Measurements from ENCODE around the gene PDLIM3. TPM values are rescaled to one million over a fixed set of nuclear protein-coding genes. Genes with fewer than 3 reads are reported as not detected.

PDLIM3 gene
- total and polyA plus RNA-seq, 9 of the 15 experiments (the other 6 are each of a cell fraction or from before 2014, with no cell fraction given) = 0.06 TPM; not detected in 8

DNA sequence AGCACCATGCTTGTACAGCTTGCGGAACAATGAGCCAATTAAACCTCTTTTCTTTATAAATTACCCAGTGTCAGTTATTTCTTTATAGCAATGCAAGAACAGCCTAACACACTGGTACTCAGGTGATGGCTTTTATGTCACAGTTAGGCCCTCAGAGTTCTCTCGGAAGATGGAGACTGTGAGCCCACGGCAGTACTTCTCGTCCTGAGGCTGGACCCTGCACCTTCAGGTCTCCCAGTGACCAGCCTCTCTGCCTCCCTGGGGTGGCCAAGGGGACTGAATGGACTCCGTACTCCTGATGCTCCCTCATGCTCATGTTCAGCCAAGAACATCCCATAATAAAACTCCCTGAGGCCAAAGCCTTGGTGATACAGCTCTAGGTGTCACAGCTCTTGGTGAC is 25.0 kb upstream of the PDLIM3 start:
- H2AFZ ChIP-seq (ENCODE audit: low read depth, low read length) = peak overlapping the region; percentile 70; the same call in 1 of the 2 replicates
- no peak for ATAC-seq
- TF ChIP-seq BRF1 (IDR thresholded peaks at IDR 0.05; ENCODE audit: borderline replicate concordance, extremely low read depth, insufficient read length) (no peak), POLR3G (IDR thresholded peaks at IDR 0.05; ENCODE audit: extremely low read depth, insufficient read length, insufficient replicate concordance) (no peak), MAFF (IDR thresholded peaks at IDR 0.05; ENCODE audit: low read length) (no peak), ZFPM2 (CRISPR knock-in tag; IDR thresholded peaks at IDR 0.05) (no peak), SAP30 (IDR thresholded peaks at IDR 0.05; ENCODE audit: borderline replicate concordance, insufficient read depth, low read depth, low read length, poor library complexity, severe bottlenecking) (no peak), EZH2 (IDR thresholded peaks at IDR 0.05; ENCODE audit: borderline replicate concordance, low read depth, low read length) (no peak), FUS (optimal IDR thresholded peaks at IDR 0.05; ENCODE audit: low read depth, low read length) (no peak), LEF1 (IDR thresholded peaks at IDR 0.05) (no peak), ZNF184 (CRISPR knock-in tag; IDR thresholded peaks at IDR 0.05) (no peak), CREB1 (IDR thresholded peaks at IDR 0.05) (no peak), CREB1 (CRISPR knock-in tag; IDR thresholded peaks at IDR 0.05) (no peak)
- TF ChIP-seq, protein P1, sequence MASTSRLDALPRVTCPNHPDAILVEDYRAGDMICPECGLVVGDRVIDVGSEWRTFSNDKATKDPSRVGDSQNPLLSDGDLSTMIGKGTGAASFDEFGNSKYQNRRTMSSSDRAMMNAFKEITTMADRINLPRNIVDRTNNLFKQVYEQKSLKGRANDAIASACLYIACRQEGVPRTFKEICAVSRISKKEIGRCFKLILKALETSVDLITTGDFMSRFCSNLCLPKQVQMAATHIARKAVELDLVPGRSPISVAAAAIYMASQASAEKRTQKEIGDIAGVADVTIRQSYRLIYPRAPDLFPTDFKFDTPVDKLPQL (IDR thresholded peaks at IDR 0.05; ENCODE audit: extremely low read depth, insufficient read length) = no peak
- TF ChIP-seq, protein P2, sequence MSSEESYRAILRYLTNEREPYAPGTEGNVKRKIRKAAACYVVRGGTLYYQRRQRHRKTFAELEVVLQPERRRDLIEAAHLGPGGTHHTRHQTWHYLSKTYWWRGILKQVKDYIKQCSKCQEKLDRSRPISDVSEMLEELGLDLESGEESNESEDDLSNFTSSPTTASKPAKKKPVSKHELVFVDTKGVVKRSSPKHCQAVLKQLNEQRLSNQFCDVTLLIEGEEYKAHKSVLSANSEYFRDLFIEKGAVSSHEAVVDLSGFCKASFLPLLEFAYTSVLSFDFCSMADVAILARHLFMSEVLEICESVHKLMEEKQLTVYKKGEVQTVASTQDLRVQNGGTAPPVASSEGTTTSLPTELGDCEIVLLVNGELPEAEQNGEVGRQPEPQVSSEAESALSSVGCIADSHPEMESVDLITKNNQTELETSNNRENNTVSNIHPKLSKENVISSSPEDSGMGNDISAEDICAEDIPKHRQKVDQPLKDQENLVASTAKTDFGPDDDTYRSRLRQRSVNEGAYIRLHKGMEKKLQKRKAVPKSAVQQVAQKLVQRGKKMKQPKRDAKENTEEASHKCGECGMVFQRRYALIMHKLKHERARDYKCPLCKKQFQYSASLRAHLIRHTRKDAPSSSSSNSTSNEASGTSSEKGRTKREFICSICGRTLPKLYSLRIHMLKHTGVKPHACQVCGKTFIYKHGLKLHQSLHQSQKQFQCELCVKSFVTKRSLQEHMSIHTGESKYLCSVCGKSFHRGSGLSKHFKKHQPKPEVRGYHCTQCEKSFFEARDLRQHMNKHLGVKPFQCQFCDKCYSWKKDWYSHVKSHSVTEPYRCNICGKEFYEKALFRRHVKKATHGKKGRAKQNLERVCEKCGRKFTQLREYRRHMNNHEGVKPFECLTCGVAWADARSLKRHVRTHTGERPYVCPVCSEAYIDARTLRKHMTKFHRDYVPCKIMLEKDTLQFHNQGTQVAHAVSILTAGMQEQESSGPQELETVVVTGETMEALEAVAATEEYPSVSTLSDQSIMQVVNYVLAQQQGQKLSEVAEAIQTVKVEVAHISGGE (CRISPR knock-in tag; IDR thresholded peaks at IDR 0.05) = no peak
- TF ChIP-seq, protein P3, sequence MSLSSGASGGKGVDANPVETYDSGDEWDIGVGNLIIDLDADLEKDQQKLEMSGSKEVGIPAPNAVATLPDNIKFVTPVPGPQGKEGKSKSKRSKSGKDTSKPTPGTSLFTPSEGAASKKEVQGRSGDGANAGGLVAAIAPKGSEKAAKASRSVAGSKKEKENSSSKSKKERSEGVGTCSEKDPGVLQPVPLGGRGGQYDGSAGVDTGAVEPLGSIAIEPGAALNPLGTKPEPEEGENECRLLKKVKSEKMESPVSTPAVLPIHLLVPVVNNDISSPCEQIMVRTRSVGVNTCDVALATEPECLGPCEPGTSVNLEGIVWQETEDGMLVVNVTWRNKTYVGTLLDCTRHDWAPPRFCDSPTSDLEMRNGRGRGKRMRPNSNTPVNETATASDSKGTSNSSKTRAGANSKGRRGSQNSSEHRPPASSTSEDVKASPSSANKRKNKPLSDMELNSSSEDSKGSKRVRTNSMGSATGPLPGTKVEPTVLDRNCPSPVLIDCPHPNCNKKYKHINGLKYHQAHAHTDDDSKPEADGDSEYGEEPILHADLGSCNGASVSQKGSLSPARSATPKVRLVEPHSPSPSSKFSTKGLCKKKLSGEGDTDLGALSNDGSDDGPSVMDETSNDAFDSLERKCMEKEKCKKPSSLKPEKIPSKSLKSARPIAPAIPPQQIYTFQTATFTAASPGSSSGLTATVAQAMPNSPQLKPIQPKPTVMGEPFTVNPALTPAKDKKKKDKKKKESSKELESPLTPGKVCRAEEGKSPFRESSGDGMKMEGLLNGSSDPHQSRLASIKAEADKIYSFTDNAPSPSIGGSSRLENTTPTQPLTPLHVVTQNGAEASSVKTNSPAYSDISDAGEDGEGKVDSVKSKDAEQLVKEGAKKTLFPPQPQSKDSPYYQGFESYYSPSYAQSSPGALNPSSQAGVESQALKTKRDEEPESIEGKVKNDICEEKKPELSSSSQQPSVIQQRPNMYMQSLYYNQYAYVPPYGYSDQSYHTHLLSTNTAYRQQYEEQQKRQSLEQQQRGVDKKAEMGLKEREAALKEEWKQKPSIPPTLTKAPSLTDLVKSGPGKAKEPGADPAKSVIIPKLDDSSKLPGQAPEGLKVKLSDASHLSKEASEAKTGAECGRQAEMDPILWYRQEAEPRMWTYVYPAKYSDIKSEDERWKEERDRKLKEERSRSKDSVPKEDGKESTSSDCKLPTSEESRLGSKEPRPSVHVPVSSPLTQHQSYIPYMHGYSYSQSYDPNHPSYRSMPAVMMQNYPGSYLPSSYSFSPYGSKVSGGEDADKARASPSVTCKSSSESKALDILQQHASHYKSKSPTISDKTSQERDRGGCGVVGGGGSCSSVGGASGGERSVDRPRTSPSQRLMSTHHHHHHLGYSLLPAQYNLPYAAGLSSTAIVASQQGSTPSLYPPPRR (CRISPR knock-in tag; IDR thresholded peaks at IDR 0.05; ENCODE audit: borderline replicate concordance) = no peak

More for the DNA sequence above, 25.0 kb upstream of the PDLIM3 start:
- ChIA-PET POLR2A (no interaction called here), CTCF (ENCODE audit: low intra/inter-chr PET ratio) (no interaction called here)
- no TSS peak for BruUV-seq (replicated peaks)
- no peaks in the 10 kb centered on the region for H3K36me3 ChIP-seq (ENCODE audit: control insufficient read depth, insufficient read depth, low read length)
- peak overlapping the region; percentile 49; the same call in 1 of the 2 replicates for H3K4me2 ChIP-seq (ENCODE audit: insufficient read depth, low read length)
- H3K9me3 ChIP-seq (replicated peaks; ENCODE audit: control insufficient read depth, insufficient read depth, low read depth, low read length) = no peaks in the 10 kb centered on the region
- no peak overlapping the region for H3K4me3 ChIP-seq
- in situ Hi-C loops (cut with MboI) (no loop called here), intact Hi-C loops (cut with micrococcal nuclease) (no loop called here)
- H3K4me1 ChIP-seq (replicated peaks in 1 of 2; ENCODE audit: control insufficient read depth in 2 of 2, insufficient read depth in 2 of 2, low read length in 2 of 2) = peaks cover 0 to 4% of the 10 kb centered on the region in 2 experiments; a peak in 3 of 5 replicates
- FAIRE-seq (no peak), DNase-seq (ENCODE audit: extremely low read depth in 1 of 4, low spot score in 3 of 4) (no peak)
- peaks cover 0 to 4% of the 10 kb centered on the region in 2 experiments; a peak in 1 of 5 replicates for H3K27me3 ChIP-seq (ENCODE audit: control insufficient read depth in 2 of 2, insufficient read depth in 2 of 2, low read length in 2 of 2)
- no peak overlapping the region; the same call in 2 of the 3 replicates for H3K27ac ChIP-seq (ENCODE audit: extremely low read depth, low read depth, low read length)
- H3K9ac ChIP-seq (ENCODE audit: insufficient read depth in 1 of 2, low read depth in 2 of 2, low read length in 2 of 2) = no peak overlapping the region
- no peaks in the 10 kb centered on the region for H3K9me1 ChIP-seq (ENCODE audit: control insufficient read depth, insufficient read depth, low read length)
- no peaks in the 10 kb centered on the region for H3K79me2 ChIP-seq (ENCODE audit: control insufficient read depth, insufficient read depth, low read length)
- WGBS (ENCODE audit: insufficient coverage, low coverage, missing lambda C conversion rate) = 50% methylated on average over 4 of the region's 5 CpGs
- H4K20me1 ChIP-seq (replicated peaks; ENCODE audit: control insufficient read depth, insufficient read depth, low read length) = no peaks in the 10 kb centered on the region

Data from K562 (cell line).